ENCODE results near the gene ABL1.
"Not testable (repeated sequence)": the region's sequence is repeated elsewhere in the genome, so short reads cannot be mapped to it uniquely, and the experiment has no call there.

The ABL1 gene

DNA sequence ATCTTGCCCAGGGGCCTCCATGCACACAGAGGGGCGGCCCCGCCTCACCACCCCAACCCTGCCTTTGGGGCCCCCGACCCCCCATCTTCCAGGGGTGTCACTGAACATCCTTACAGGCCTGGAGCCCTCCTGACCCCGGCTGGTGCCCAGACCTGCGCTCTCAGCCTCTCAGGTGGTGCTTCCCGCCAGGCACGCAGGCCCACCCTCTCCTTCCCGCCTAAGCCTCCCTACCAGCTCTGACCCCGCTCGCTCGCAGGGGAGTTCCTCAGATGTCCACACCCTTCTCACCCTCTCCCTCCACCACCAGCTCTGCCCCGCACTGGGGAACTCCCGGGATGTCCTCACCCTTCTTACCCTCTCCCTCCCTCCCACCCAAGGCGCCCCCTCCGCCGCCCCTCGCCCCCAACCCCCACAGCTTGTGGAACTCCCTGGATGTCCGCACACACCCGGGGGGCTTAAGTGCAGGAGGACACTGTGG, 73.9 kb downstream of the ABL1 start:
- no peak for DNase-seq (ENCODE audit: extremely low spot score)
- TF ChIP-seq, protein P1, sequence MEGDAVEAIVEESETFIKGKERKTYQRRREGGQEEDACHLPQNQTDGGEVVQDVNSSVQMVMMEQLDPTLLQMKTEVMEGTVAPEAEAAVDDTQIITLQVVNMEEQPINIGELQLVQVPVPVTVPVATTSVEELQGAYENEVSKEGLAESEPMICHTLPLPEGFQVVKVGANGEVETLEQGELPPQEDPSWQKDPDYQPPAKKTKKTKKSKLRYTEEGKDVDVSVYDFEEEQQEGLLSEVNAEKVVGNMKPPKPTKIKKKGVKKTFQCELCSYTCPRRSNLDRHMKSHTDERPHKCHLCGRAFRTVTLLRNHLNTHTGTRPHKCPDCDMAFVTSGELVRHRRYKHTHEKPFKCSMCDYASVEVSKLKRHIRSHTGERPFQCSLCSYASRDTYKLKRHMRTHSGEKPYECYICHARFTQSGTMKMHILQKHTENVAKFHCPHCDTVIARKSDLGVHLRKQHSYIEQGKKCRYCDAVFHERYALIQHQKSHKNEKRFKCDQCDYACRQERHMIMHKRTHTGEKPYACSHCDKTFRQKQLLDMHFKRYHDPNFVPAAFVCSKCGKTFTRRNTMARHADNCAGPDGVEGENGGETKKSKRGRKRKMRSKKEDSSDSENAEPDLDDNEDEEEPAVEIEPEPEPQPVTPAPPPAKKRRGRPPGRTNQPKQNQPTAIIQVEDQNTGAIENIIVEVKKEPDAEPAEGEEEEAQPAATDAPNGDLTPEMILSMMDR (IDR thresholded peaks at IDR 0.05; ENCODE audit: control extremely low read depth, extremely low read depth, low read depth, missing control alignments): no peak
- POLR2A ChIA-PET: no interaction called here
- CTCF ChIA-PET: interaction anchor here (1.5 kb wide), 1 partner anchor 138 kb away, joined by 3 read pairs; no protein-coding TSS in a partner anchor

DNA sequence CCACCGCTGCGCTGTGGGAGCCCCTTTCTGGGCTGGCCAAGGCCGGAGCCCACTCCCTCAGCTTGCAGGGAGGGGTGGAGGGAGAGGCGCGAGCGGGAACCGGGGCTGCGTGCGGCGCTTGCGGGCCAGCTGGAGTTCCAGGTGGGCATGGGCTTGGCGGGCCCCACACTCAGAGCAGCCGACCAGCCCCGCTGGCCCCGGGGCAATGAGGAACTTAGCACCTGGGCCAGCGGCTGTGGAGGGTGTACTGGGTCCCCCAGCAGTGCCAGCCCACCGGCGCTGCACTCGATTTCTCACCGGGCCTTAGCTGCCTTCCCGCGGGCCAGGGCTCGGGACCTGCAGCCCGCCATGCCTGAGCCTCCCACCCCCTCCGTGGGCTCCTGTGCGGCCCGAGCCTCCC, 75.0 kb downstream of the ABL1 start:
- DNase-seq (ENCODE audit: extremely low spot score); CTCF ChIA-PET; POLR2A ChIA-PET: not testable (repeated sequence)

DNA sequence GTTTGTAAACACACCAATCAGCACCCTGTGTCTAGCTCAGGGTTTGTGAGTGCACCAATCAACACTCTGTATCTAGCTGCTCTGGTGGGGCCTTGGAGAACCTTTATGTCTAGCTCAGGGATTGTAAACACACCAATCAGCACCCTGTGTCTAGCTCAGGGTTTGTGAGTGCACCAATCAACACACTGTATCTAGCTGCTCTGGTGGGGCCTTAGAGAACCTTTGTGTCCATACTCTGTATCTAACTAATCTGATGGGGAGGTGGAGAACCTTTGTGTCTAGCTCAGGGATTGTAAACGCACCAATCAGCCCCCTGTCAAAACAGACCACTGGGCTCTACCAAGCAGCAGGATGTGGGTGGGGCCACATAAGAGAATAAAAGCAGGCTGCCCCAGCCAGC, 75.6 kb downstream of the ABL1 start:
- POLR2A ChIA-PET; DNase-seq (ENCODE audit: extremely low spot score); CTCF ChIA-PET: not testable (repeated sequence)

DNA sequence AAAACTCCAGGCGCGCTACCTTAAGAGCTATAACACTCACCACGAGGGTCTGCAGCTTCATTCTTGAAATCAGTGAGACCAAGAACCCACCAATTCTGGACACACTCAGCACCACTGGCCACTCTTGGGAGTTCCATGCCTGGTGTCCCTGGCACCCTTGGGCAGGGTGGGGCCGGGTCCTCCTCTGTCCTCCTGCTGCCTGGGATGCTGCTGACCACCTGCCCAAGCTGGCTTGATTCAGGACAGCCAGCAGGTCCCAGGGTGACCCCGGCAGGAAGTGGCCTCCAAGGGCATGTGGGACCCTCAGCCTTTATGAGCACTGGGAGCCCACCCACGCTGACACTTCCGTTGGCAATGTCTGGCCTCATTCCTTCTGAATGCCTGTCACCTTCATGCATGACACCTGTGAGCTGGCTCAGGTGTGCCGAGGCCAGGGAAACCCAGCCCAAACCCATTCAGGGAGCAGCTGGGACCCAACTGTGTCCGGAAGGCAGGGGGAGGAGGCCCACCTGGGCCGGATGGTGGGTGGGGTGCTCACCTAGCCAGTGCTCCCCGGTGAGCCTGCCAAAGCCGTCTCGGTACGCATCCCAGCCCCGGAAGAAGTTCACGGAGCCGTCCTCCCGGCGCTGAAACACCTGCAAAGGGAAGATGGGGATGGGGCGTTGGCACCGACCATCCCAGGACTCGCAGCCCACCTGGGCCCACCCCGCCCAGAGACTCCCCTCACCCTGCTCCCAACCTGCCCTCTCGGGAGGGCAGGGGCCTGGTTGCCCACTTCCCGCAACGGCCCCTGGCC, 76.4 kb downstream of the ABL1 start:
- DNase-seq (ENCODE audit: extremely low spot score): no peak
- CTCF ChIA-PET: interaction anchor here (1.2 kb wide), 1 partner anchor 46 kb away, joined by 3 read pairs; no protein-coding TSS in a partner anchor
- POLR2A ChIA-PET: no interaction called here
- TF ChIP-seq, protein P1 (IDR thresholded peaks at IDR 0.05; ENCODE audit: control extremely low read depth, extremely low read depth, low read depth, missing control alignments): no peak

DNA sequence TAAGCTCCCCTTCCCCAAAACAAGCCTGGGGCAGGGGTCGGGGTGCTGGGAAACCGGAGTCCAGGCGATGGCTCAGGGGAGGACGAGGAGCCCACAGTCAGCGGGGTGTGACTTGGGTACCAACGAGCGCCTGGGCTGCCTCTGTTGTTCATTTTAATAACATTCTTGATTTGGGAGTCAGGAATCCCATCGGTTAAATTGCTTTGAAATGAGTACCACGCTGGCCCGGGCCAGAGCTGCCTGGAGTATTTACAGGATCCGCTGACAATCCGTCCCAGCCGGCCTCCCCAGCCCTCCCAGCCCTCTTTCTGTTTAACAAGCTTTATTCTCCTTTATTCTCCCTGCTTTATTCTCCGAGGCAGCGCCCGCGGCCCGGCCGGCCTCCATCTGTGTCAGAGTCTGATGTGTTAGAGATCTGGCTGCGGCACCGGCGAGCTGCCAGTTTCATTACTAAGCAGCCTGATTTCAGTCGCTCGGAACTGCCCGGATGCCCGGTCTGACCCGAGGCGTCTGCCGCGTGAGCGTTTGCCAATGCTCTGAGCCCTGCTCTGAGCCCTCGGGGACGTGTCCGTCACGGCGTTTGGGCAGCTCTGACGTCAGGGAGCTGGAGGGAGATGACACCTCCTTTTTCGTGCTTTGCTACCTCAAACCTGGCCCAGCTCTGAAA, 78.0 kb downstream of the ABL1 start:
- DNase-seq (ENCODE audit: extremely low spot score): no peak

DNA sequence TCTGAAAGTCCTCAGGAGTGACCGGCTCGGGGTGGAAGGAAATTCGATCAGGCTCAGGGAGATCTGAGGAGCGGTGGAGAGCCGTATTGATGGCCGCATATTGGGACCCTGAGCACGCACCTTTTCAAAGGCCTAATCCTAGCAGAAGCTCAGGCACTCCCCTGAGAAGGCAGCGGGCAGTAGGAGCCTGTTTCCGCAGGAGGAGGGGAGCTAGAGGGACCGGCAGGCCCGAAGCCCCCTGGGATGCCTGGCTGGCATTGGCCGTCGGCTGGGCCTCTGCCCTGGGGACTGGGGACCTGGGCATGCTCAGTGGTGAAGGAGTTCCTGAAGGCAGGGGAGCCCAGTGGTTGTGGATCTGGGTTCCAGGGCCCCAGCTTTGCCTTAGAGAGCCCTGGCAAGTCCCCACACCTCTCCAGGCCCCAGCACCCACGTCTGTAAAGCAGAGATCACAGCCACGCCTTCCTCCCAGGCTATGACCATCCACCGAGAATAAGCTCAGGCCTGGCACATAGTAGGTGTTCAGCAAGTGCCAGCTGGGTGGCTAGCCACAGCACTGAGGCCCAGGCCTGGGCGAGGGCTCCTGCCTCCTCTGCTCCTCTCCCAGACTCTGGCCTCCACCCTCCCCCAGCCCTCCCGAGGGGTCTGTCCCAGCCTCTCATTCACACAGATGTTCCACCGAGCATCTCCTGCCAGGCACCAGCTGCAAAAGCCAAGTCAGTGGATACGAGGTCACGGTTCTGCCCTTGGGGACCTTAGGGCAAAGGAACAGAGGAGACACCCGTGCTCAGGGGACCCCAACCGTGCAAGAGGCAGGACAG, 78.8 kb downstream of the ABL1 start:
- ChIA-PET CTCF (interaction anchor here (1.0 kb wide), 1 partner anchor 212 kb away, joined by 4 read pairs; no protein-coding TSS in a partner anchor), POLR2A (no interaction called here)
- TF ChIP-seq, protein P1 (IDR thresholded peaks at IDR 0.05; ENCODE audit: control extremely low read depth, extremely low read depth, low read depth, missing control alignments): no peak
- no peak for DNase-seq (ENCODE audit: extremely low spot score)

More for the DNA sequence above, 78.0 kb downstream of the ABL1 start:
- POLR2A ChIA-PET: no interaction called here
- TF ChIP-seq, protein P1 (IDR thresholded peaks at IDR 0.05; ENCODE audit: control extremely low read depth, extremely low read depth, low read depth, missing control alignments): no peak
- CTCF ChIA-PET: interaction anchor here (1.0 kb wide), 2 partner anchors 42 to 212 kb away, joined by 3 to 4 read pairs; no protein-coding TSS in a partner anchor

DNA sequence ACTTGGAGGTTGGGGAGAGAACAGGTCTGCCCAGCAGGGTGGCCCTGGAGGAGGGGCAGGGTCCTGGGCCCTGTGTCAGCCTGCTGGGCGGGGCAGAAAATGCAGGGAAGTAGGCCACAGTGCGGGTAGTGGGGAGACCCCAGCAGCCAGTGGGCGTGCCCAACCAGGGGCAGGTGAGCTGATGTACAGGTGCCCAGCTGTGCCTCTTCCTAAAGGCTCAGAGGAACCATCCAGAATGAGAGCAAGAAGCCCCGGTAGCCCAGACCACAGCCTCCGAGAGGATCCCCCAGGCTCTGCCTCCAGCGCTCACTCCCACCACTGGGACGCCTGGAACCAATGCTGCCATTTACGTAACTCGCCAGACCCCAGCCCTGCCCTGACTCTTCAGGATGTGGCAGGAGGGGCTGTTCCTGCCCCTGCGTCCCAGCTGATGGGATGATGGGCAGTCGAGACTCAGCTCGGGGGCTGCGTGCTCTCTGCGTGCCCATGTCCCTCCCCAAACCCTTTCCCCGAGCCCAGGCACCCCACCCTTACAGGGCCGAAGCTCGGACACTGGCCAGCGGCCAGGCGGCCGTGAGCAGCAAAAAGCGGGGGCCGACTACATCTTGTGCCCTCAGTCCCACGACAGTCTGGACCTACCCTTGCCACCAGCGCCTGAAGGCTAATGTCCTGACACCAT, 79.5 kb downstream of the ABL1 start:
- no peak for DNase-seq (ENCODE audit: extremely low spot score)
- TF ChIP-seq, protein P1 (IDR thresholded peaks at IDR 0.05; ENCODE audit: control extremely low read depth, extremely low read depth, low read depth, missing control alignments): no peak
- ChIA-PET POLR2A (no interaction called here), CTCF (no interaction called here)
